ENCODE data around the gene DDX3X. TPM values are rescaled to one million over a fixed set of nuclear protein-coding genes. Genes with fewer than 3 reads are reported as not detected.

Gene DDX3X
- total RNA-seq, result 253 TPM

GRCh38 chrX:41333744-41334362, at the start of gene DDX3X:
Gene DDX3X, plus strand, starts transcription at chrX:41334162. Its CDS starts 91 bp downstream, at chrX:41334253.

Small RNA genes within 50 kb of the gene (small RNA-seq; reads per million reads assigned to genes)
- gene RF00019 (ENCODE audit: low replicate concordance), result not detected
- not detected for gene RNA5SP502 (ENCODE audit: low replicate concordance)

Other genes with a start within 250 kb of the DDX3X start
- 256 TPM for gene USP9X, start 248.7 kb upstream of the DDX3X start, total RNA-seq
- gene NYX, start 113.2 kb downstream of the DDX3X start, total RNA-seq, result not detected

Data from parietal lobe (tissue), 2 donors.